ENCODE measurements around the gene SIVA1.

Gene SIVA1

GRCh38 chr14:104782086-104782807 is 29.3 kb downstream of the SIVA1 start:
- DNase-seq (ENCODE audit: extremely low read depth in 1 of 2, low read depth in 1 of 2) = no peak

DNA sequence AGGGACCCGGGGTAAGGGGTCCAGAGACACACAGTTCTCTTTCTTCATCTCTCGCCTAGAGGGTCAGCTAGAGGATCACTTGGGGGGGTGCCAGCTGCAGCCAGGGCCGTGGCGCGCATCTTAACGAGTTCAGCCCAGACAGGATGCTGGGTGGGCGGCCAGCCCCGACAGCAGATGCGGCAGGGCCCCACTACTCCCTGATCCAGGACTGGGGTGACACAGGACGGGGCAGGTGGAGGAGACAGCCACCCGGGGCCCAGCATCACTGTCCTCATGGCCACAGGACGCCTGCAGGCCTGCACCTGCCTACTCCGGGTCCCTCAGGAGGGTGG is 29.8 kb downstream of the SIVA1 start:
- DNase-seq (ENCODE audit: extremely low read depth in 1 of 2, low read depth in 1 of 2) = no peak

DNA sequence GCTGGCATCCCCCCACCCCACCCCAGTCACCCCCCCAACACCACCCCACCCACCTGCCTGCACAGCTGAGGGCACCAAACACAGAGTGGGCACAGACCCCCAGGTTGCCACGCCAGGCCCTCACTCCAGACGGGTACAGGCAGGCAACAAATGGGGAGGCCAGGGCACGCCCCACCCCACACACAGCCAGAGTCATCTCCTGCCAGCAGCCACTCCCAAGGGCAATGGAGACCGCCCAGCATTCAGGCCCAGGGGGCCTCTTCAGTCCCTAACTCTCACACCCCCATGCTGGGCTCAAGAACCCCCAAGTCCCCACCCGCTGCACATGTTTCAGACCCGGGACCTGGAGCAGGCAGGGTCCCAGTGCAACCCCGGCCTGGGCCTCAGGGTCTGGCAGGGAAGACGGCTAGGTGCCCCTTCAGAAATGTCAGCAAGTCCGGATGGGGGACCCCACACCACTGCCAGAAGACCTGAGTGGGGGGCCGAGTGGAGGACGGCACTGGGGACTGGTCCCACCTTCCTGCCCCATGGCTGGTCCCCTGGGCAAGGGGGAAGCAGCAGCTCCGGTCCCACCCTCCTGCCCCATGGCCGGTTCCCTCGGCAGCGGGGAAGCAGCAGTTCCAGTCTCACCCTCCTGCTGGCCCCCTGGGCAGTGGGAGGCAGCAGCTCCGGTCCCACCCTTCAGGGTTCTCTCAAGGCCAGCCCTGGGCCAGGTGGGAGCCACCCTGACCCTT is 30.7 kb downstream of the SIVA1 start:
- no peak for DNase-seq (ENCODE audit: extremely low read depth in 1 of 2, low read depth in 1 of 2)

DNA sequence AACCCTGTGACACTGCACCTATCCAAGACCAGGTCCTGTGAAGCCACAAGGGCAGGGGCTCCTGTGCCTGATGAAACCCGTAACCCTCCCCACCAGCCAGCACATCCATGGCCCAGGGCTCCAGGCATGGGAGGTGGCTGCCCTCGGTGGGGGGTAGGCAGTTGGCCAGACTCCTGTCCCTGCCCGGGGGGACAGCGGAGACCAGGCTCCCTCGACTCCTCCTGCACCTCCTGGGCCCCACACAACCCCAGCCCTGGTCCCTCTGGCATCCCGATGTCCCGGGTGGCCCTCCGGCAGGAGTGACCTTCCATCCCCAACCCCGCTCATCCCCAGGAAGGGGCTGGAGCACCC is 31.2 kb downstream of the SIVA1 start:
- DNase-seq (ENCODE audit: extremely low read depth in 1 of 2, low read depth in 1 of 2) = no peak

DNA sequence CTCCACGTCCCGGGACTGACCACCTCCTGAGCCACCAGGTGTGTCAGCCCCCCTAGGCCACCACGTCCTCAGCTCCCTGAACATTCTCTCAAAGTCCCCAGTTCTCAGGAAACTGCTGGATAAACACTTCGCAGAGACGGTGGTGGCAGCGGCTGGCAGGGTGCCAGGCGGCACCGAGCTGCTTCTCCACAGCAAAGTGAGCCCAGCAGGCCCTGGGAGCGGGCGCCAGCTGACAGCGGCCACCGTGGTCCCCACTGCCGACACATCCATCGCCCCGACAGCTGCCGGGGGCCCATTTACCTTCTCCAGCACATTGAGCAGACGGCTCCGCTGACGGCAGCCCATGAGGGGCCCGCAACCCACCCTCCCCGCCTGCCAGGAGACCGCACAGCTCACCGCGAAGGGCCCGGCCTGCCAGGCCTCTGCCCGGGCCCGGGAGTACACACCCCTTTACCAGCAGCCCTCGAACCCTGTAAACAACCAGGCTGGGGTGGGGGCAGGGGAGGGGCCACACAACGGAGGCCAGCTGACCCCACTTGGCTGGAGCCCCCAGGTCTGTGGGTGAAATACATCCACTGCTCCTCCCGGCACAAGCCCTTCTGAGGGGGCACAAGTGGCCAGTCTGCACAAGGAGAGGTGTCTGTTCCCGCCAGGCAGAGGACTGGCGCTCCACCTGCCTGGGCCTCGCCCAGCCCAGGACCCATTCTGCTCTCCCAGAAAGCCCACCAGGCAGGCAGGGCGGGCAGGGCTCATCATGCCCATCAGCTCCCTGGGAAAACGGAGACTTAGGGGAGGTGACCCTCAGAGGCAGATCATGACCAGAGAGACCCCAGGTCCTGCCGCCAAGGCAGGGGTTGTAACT is 32.1 kb downstream of the SIVA1 start:
- no peak for DNase-seq (ENCODE audit: extremely low read depth in 1 of 2, low read depth in 1 of 2)

- DNase-seq (ENCODE audit: extremely low read depth in 1 of 2, low read depth in 1 of 2) = no peak
Measured at GRCh38 chr14:104785708-104786080, 32.7 kb downstream of the SIVA1 start.

GRCh38 chr14:104786091-104786586 is 33.2 kb downstream of the SIVA1 start:
- DNase-seq (ENCODE audit: extremely low read depth in 1 of 2, low read depth in 1 of 2) = no peak

DNA sequence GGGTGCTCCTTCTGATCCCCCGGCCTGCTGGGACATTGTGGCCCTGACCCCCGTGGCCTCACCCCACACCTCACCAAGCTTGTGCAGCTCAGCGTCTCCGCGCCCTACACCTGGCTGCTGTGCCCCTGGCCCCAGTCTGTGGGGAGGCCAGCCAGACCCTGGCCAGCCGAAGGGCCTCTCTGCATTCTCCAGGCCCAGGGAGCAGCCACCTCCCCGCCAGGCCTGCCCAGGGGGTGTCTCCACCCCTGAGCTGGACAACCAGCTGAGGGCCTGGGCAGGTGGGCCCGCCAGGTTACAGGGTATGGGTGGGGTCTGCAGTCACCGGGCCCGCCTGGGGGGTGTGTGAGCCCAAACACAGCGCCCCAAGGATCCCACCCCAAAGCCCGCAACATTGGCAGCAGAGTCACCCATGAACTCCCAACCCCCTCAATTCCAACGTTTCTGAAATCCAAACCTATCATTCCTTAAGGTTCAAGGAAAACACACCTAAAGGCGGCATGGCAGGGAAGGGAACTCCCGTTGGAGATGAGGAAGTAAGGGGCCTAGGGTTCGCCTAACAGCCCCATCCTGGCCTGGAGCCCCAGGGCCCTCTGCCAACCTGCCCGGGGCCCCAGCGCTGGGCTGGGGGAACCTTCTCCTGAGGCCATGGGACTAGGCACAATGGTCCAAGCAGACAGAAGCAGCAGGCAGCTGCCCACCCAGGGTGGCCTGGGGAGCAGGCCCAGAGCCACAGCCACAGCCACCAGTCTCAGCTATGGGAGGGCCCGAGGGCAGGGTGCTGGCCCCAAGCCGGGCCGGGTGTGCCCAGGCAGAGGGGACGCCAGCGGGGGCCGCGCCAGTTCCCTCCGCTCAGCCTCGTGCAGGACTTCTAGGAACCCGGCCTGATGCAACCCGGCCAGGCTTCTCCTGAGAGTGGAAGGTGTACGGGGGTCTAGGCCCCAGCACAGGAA is 34.1 kb downstream of the SIVA1 start:
- no peak for DNase-seq (ENCODE audit: extremely low read depth in 1 of 2, low read depth in 1 of 2)

- no peak for DNase-seq (ENCODE audit: extremely low read depth in 1 of 2, low read depth in 1 of 2)
Measured at GRCh38 chr14:104787736-104788135, 34.8 kb downstream of the SIVA1 start.

GRCh38 chr14:104788161-104788818 is 35.3 kb downstream of the SIVA1 start:
- DNase-seq (ENCODE audit: extremely low read depth in 1 of 2, low read depth in 1 of 2) = no peak

GRCh38 chr14:104788873-104789663 is 36.1 kb downstream of the SIVA1 start:
- no peak for DNase-seq (ENCODE audit: extremely low read depth in 1 of 2, low read depth in 1 of 2)

GRCh38 chr14:104789752-104790743 is 37.1 kb downstream of the SIVA1 start:
- DNase-seq (ENCODE audit: extremely low read depth in 1 of 2, low read depth in 1 of 2) = no peak

GRCh38 chr14:104791425-104791824 is 38.5 kb downstream of the SIVA1 start:
- DNase-seq (ENCODE audit: extremely low read depth in 1 of 2, low read depth in 1 of 2) = no peak

DNA sequence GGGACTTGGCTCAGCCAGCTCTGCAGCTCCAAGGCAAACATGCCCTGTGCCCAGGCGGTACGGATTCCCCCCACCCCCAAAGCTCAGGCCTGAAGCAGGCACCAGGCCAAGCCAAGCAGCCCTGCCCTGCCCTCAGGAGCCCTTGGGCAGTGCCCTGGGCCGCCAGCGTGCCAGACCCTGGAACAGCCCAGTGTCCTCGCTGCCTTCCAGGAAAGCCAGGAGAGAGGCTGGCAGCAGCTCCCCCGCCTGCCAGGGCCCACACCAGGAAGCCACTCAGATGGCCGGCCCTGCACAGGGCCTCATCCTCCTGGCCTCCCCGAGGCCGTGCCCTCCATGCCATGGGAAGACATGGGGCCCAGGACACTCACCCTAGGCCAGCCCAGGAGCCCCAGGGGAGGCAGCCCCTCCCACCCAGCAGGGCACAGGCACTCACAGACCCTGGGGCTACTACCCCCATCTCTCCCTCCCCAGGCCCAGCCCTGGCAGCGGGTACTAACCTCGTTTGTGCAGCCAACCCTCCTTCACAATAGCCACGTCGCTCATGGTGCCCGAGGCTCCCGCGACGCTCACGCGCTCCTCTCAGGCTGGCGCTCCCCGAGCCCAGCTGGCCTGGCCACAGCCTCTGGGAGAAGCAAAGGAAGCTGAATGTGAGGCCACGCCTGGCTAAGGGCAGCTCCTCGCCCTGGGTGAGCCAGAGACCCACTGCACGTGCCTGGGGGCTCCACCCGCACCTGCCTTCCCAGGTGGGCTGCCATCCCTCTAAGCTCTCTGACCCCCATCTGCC is 39.3 kb downstream of the SIVA1 start:
- DNase-seq (ENCODE audit: extremely low read depth in 1 of 2, low read depth in 1 of 2) = no peak

- DNase-seq (ENCODE audit: extremely low read depth in 1 of 2, low read depth in 1 of 2) = no peak
Measured at GRCh38 chr14:104792945-104793702, 40.2 kb downstream of the SIVA1 start.

DNA sequence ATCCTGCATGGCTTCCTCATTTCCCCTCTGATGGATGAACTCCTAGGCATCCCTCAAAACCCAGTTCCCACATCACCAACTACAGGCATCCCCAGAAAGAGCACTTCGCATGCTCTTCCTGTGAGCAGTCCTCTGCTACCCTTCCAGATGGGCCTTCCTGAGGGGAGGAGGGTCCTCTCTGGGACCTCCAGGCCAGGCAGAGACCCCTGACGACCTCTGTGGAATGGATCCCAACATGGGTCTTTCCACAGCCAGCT is 40.7 kb downstream of the SIVA1 start:
- no peak for DNase-seq (ENCODE audit: extremely low read depth in 1 of 2, low read depth in 1 of 2)

DNA sequence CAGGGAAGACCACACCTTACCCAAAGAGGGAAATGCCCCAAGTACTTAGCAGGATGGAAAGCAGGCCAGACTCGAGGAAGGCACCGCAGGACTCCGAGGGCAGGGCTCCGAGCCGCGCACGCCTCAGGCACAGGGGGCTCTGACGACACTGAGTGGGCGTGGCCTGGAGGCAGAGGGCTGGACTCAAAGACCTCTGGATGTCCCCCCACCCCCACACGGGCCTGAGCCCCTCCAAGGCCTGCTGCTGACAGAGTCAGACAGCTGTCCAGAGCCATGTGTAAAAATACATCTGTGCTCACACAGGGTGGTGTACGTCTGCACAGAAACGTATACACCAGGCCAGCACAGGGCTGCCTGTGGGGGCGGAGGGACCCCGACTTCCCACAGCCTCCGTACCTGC is 41.2 kb downstream of the SIVA1 start:
- peak in 1 of 2 donors; percentile 60 for DNase-seq (ENCODE audit: extremely low read depth in 1 of 2, low read depth in 1 of 2)
